ENCODE measurements around the gene MRI1.

- TF ChIP-seq CTCF (IDR thresholded peaks at IDR 0.05) (no peak), POLR2AphosphoS5 (IDR thresholded peaks at IDR 0.05; ENCODE audit: low read depth, low read length) (no peak), SIN3A (IDR thresholded peaks at IDR 0.05; ENCODE audit: borderline replicate concordance, insufficient read depth, low read depth, low read length) (no peak)
- TF ChIP-seq, protein P1, sequence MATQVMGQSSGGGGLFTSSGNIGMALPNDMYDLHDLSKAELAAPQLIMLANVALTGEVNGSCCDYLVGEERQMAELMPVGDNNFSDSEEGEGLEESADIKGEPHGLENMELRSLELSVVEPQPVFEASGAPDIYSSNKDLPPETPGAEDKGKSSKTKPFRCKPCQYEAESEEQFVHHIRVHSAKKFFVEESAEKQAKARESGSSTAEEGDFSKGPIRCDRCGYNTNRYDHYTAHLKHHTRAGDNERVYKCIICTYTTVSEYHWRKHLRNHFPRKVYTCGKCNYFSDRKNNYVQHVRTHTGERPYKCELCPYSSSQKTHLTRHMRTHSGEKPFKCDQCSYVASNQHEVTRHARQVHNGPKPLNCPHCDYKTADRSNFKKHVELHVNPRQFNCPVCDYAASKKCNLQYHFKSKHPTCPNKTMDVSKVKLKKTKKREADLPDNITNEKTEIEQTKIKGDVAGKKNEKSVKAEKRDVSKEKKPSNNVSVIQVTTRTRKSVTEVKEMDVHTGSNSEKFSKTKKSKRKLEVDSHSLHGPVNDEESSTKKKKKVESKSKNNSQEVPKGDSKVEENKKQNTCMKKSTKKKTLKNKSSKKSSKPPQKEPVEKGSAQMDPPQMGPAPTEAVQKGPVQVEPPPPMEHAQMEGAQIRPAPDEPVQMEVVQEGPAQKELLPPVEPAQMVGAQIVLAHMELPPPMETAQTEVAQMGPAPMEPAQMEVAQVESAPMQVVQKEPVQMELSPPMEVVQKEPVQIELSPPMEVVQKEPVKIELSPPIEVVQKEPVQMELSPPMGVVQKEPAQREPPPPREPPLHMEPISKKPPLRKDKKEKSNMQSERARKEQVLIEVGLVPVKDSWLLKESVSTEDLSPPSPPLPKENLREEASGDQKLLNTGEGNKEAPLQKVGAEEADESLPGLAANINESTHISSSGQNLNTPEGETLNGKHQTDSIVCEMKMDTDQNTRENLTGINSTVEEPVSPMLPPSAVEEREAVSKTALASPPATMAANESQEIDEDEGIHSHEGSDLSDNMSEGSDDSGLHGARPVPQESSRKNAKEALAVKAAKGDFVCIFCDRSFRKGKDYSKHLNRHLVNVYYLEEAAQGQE (IDR thresholded peaks at IDR 0.05; ENCODE audit: insufficient read depth in 1 of 2, low read depth in 2 of 2, low read length in 1 of 2) = no peak
These were observed 20.1 kb upstream of the MRI1 start for GRCh38 chr19:13744174-13744573.
